Esophagus squamous epithelium (tissue), 4 donors: ENCODE results near the gene SH2D3A.
"Not testable (repeated sequence)": the region's sequence is repeated elsewhere in the genome, so short reads cannot be mapped to it uniquely, and the experiment has no call there.

Experiments
- POLR2A ChIP-seq, 4 donors: fragments of 450-650 bp; IDR thresholded peaks; one replicate each; pipeline ENCODE4 v1.6.1; 2017; ENCODE audit warnings: antibody characterized with exemption in 4 of 4, mild to moderate bottlenecking in 4 of 4, moderate library complexity in 3 of 4
- TF ChIP-seq, protein P1 (sequence below), 6 experiments: fragments of 450-650 bp in 4 of 6; fragments of 200-600 bp in 2 of 6; sonication (generic) in 2 of 6; IDR thresholded peaks; one replicate each; pipeline ENCODE4 v1.5.1; 2016 to 2019; ENCODE audit warnings: antibody characterized with exemption in 6 of 6, mild to moderate bottlenecking in 4 of 6, moderate library complexity in 4 of 6

GRCh38 chr19:6748543-6748942, 18.7 kb downstream of the SH2D3A start:
- TF ChIP-seq, protein P1, sequence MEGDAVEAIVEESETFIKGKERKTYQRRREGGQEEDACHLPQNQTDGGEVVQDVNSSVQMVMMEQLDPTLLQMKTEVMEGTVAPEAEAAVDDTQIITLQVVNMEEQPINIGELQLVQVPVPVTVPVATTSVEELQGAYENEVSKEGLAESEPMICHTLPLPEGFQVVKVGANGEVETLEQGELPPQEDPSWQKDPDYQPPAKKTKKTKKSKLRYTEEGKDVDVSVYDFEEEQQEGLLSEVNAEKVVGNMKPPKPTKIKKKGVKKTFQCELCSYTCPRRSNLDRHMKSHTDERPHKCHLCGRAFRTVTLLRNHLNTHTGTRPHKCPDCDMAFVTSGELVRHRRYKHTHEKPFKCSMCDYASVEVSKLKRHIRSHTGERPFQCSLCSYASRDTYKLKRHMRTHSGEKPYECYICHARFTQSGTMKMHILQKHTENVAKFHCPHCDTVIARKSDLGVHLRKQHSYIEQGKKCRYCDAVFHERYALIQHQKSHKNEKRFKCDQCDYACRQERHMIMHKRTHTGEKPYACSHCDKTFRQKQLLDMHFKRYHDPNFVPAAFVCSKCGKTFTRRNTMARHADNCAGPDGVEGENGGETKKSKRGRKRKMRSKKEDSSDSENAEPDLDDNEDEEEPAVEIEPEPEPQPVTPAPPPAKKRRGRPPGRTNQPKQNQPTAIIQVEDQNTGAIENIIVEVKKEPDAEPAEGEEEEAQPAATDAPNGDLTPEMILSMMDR (IDR thresholded peaks at IDR 0.05) = not testable (repeated sequence)
- TF ChIP-seq POLR2A (IDR thresholded peaks at IDR 0.05) = not testable (repeated sequence)
